ENCODE results near the gene PNP.

GRCh38 chr14:20441461-20441860 lies 27.7 kb upstream of the PNP start:
- TF ChIP-seq CTCF (conservative IDR thresholded peaks at IDR 0.05; ENCODE audit: low read length) (no peak), EZH2phosphoT487 (IDR thresholded peaks at IDR 0.05; ENCODE audit: borderline replicate concordance, low read depth, low read length) (no peak)

All from OCI-LY7 (cell line).